Osteoblast (primary cell): ENCODE measurements around the gene NSD2. TPM values are rescaled to one million over a fixed set of nuclear protein-coding genes. Genes with fewer than 3 reads are reported as not detected.

Experiments used
- DNase-seq: peaks from one replicate; pipeline ENCODE4 v3.0.0; 2011; ENCODE audit warnings: low spot score, mixed read lengths; ENCODE audit not compliant: insufficient read length; ENCODE audit errors: missing footprints
- H2AFZ ChIP-seq: 2 replicates; pipeline ENCODE4 v1.6.0; 2011; ENCODE audit warnings: mild to moderate bottlenecking, low read length
- H3K27ac ChIP-seq: 2 replicates; pipeline ENCODE4 v1.5.1; 2011; ENCODE audit warnings: mild to moderate bottlenecking, low read depth, low read length, moderate library complexity
- H3K27me3 ChIP-seq: 2 replicates; pipeline ENCODE4 v1.6.0; 2012; ENCODE audit warnings: mild to moderate bottlenecking, control low read depth, inconsistent platforms, low read length, moderate library complexity; ENCODE audit not compliant: insufficient read depth
- H3K36me3 ChIP-seq: 2 replicates; pipeline ENCODE4 v1.5.1; 2011; ENCODE audit warnings: mild to moderate bottlenecking, low read length, control low read depth, moderate library complexity; ENCODE audit not compliant: insufficient read depth
- H3K4me1 ChIP-seq: 2 replicates; pipeline ENCODE4 v1.5.1; 2011; ENCODE audit warnings: mild to moderate bottlenecking, low read length, control low read depth, moderate library complexity; ENCODE audit not compliant: insufficient read depth
- H3K4me2 ChIP-seq: 2 replicates; pipeline ENCODE4 v1.6.0; 2011; ENCODE audit warnings: mild to moderate bottlenecking, low read length; ENCODE audit not compliant: insufficient read depth
- H3K4me3 ChIP-seq: fragments of 200-600 bp; sonication (generic); 3 replicates; pipeline ENCODE4 v1.5.1; 2012; ENCODE audit warnings: mild to moderate bottlenecking, low read length, inconsistent platforms; ENCODE audit not compliant: insufficient read depth
- H3K79me2 ChIP-seq: 2 replicates; pipeline ENCODE4 v1.6.0; 2012; ENCODE audit warnings: mild to moderate bottlenecking, low read length, control low read depth, inconsistent platforms; ENCODE audit not compliant: insufficient read depth
- H3K9me3 ChIP-seq: 2 replicates; pipeline ENCODE4 v1.5.1; 2011; ENCODE audit warnings: low read depth, low read length, control low read depth
- H4K20me1 ChIP-seq: 2 replicates; pipeline ENCODE4 v1.6.0; 2012; ENCODE audit warnings: mild to moderate bottlenecking, low read length, control low read depth; ENCODE audit not compliant: insufficient read depth
- total RNA-seq: library from RNA; depleted of rRNA; stranded (reverse); fragments of >200 nt; gene quantifications from 2 replicates; pipeline ENCODE4 v1.2.3, GENCODE V29; 2012
- TF ChIP-seq, protein P1 (sequence below): IDR thresholded peaks from 2 replicates; pipeline ENCODE4 v1.5.1; 2011; ENCODE audit warnings: mild to moderate bottlenecking, low read depth, low read length, moderate library complexity; ENCODE audit errors: extremely low read depth

NSD2 gene
- total RNA-seq, 1 donor, result 58.6 TPM

GRCh38 chr4:1856071-1856942, 14.9 kb upstream of the NSD2 start, which contains the start of gene LETM1:
TSS of gene LETM1 (minus strand) at chr4:1856156. CDS start at chr4:1855950, 206 bp downstream.
- TF ChIP-seq, protein P1, sequence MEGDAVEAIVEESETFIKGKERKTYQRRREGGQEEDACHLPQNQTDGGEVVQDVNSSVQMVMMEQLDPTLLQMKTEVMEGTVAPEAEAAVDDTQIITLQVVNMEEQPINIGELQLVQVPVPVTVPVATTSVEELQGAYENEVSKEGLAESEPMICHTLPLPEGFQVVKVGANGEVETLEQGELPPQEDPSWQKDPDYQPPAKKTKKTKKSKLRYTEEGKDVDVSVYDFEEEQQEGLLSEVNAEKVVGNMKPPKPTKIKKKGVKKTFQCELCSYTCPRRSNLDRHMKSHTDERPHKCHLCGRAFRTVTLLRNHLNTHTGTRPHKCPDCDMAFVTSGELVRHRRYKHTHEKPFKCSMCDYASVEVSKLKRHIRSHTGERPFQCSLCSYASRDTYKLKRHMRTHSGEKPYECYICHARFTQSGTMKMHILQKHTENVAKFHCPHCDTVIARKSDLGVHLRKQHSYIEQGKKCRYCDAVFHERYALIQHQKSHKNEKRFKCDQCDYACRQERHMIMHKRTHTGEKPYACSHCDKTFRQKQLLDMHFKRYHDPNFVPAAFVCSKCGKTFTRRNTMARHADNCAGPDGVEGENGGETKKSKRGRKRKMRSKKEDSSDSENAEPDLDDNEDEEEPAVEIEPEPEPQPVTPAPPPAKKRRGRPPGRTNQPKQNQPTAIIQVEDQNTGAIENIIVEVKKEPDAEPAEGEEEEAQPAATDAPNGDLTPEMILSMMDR, result no peak
- peak; percentile 100 for DNase-seq
- Histone ChIP-seq H3K4me2 (peak within 1 kb of the TSS; percentile 94), H3K36me3 (peaks cover 5% of the 10 kb centered on the region), H3K4me1 (peaks cover 22% of the 10 kb centered on the region), H3K9me3 (no peaks in the 10 kb centered on the region), H4K20me1 (peaks cover 23% of the 10 kb centered on the region), H3K27me3 (no peaks in the 10 kb centered on the region), H3K79me2 (peaks cover 60% of the 10 kb centered on the region), H3K27ac (peak within 1 kb of the TSS; percentile 53), H3K4me3 (peak within 1 kb of the TSS; percentile 91), H2AFZ (peak within 1 kb of the TSS; percentile 88)

DNA sequence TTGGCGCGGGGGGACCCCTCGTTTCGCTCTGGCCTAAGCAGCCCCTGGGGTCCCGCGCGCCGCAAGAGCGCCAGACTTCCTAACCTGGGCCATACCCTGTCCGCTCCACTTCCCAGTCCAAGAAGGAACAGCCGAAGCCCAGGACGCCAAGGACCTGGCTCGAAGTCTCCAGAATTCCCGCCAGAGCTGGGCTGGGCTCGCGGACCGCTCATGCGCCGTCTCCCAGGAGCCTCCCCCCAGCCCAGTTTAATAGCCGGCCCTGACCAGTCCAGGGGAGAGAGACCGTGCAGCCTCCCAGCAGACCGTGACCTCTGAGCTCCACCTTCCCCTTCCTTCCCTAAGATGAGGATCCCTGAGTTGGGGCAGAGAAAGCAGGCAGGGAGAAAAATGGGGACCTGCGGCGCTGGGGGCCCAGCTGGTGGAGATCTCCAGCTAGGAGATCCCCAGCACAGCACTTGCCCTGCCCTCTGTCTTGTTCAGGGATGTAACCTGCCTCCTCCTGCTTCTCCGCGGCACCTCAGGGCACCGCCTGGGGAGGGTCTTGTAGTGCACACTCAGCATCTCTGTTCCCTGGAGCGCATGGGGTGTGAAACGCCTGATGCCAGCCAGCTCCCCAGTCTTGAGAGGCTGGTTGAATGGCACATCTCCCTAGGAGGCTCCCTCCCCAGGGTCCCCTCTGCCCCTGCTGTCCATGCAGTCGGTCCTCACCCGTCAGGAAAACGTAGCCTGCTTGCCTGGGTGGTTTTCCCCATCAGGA, 14.1 kb upstream of the NSD2 start:
- Histone ChIP-seq H3K27me3 (no peaks in the 10 kb centered on the region), H3K79me2 (peaks cover 52% of the 10 kb centered on the region), H3K4me3 (peak overlapping the region; percentile 91), H3K9me3 (no peaks in the 10 kb centered on the region), H2AFZ (peak overlapping the region; percentile 88), H3K27ac (peak overlapping the region; percentile 17), H4K20me1 (peaks cover 15% of the 10 kb centered on the region), H3K36me3 (peaks cover 5% of the 10 kb centered on the region), H3K4me1 (peaks cover 19% of the 10 kb centered on the region), H3K4me2 (peak overlapping the region; percentile 94)
- TF ChIP-seq, protein P1, result no peak
- DNase-seq, result peak; percentile 93

DNA sequence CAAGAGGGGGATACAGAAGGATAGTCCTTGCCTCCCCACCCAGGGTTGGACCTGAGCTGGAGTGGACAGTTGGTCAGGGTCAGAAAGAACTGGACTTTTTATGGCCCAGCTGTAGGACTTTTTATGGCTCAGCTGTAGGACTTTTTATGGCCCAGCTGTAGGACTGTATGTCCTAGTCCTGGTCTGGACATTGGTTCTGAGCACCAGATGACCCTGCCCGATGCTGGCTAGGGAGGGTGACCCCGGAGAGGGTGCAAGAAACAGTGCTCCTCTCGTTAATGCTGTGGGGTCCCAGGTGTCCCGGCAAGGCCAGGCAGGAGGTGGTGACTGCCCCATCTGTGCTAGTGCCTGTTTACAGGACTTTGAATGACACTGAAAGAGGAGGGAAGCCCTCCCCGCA, 13.3 kb upstream of the NSD2 start:
- peaks cover 7% of the 10 kb centered on the region for H4K20me1 ChIP-seq
- H3K9me3 ChIP-seq, result no peaks in the 10 kb centered on the region
- H3K27ac ChIP-seq, result no peak overlapping the region
- no peak overlapping the region for H3K4me2 ChIP-seq
- H3K36me3 ChIP-seq, result peaks cover 5% of the 10 kb centered on the region
- H3K4me1 ChIP-seq, result peaks cover 19% of the 10 kb centered on the region
- H3K27me3 ChIP-seq, result no peaks in the 10 kb centered on the region
- TF ChIP-seq, protein P1, result no peak
- peaks cover 44% of the 10 kb centered on the region for H3K79me2 ChIP-seq
- no peak overlapping the region for H2AFZ ChIP-seq
- H3K4me3 ChIP-seq, result no peak overlapping the region
- peak; percentile 61 for DNase-seq

DNA sequence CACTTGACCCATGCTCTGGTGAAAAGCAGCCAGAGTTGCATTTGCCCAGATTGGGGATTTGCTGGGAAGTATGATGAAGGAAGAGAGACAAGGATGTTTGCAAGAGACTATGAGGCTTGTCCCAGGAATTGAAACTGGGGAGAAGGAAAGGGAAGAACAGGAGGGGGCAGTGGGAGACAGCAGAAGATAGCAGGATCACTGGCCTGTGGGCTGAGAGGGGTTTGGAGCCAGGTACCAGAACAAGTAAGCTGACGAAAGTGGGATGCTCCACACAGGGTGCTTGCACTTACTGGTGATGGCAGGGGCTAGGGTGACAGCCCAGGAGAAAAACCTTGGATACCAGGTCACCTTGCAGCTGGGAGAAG, 11.8 kb upstream of the NSD2 start:
- Histone ChIP-seq H3K4me2 (no peak overlapping the region), H3K9me3 (no peaks in the 10 kb centered on the region), H3K27ac (no peak overlapping the region), H3K4me1 (peaks cover 19% of the 10 kb centered on the region), H3K36me3 (no peaks in the 10 kb centered on the region), H3K27me3 (no peaks in the 10 kb centered on the region), H3K4me3 (no peak overlapping the region), H3K79me2 (peaks cover 31% of the 10 kb centered on the region), H2AFZ (no peak overlapping the region), H4K20me1 (peaks cover 3% of the 10 kb centered on the region)
- DNase-seq, result no peak
- TF ChIP-seq, protein P1, result no peak
